H1 (cell line): ENCODE results near the gene APOL3. TPM values are rescaled to one million over a fixed set of nuclear protein-coding genes. Genes with fewer than 3 reads are reported as not detected.
"Not testable (repeated sequence)": the region's sequence is repeated elsewhere in the genome, so short reads cannot be mapped to it uniquely, and the experiment has no call there.

Source experiments
- CTCF ChIA-PET: fragments of 300-600 bp; sonication (Branson Sonifier 250); formaldehyde crosslinking; loops from one replicate; lab custom pipeline; 2021; ENCODE audit not compliant: partially characterized antibody; lab: Charles Lee
- POLR2A ChIA-PET: fragments of 300-600 bp; sonication (Branson Sonifier 250); formaldehyde crosslinking; loops from one replicate; lab custom pipeline; 2021; ENCODE audit warnings: inconsistent platforms; ENCODE audit not compliant: partially characterized antibody; lab: Charles Lee
- DNase-seq, 2 experiments: peaks; one replicate each; pipeline versions ENCODE4 v3.0.0 to v3.0.0-alpha.2; 2010 to 2022; ENCODE audit warnings: low spot score in 2 of 2, low read depth in 1 of 2, mixed read lengths in 1 of 2
- FAIRE-seq: peaks from 2 replicates; lab custom pipeline; 2011; peaks lifted over from hg19 to GRCh38; lab: Jason Lieb, UNC
- H2AFZ ChIP-seq: 2 replicates; pipeline ENCODE4 v1.8.1; 2012; ENCODE audit warnings: low read length, inconsistent platforms
- H2AK5ac ChIP-seq: 2 replicates; pipeline ENCODE4 v1.6.1; 2013; ENCODE audit warnings: low read depth, low read length
- H2BK120ac ChIP-seq: replicated peaks from 2 replicates; pipeline ENCODE3; 2013; ENCODE audit warnings: low read depth, low read length, inconsistent platforms
- H2BK12ac ChIP-seq: 2 replicates; pipeline ENCODE4 v1.6.1; 2013; ENCODE audit warnings: low read depth, low read length
- H2BK15ac ChIP-seq: 2 replicates; pipeline ENCODE4 v1.6.1; 2013; ENCODE audit warnings: low read length
- H2BK20ac ChIP-seq: 2 replicates; pipeline ENCODE4 v1.6.1; 2013; ENCODE audit warnings: low read length
- H2BK5ac ChIP-seq: 2 replicates; pipeline ENCODE4 v1.6.1; 2013; ENCODE audit warnings: low read depth, low read length
- H3K14ac ChIP-seq: 2 replicates; pipeline ENCODE4 v1.6.1; 2013; ENCODE audit warnings: inconsistent platforms; ENCODE audit not compliant: insufficient read length
- H3K18ac ChIP-seq: 2 replicates; pipeline ENCODE4 v1.6.1; 2013; ENCODE audit warnings: low read length; ENCODE audit errors: extremely low read depth
- H3K23ac ChIP-seq: 2 replicates; pipeline ENCODE4 v1.6.1; 2013; ENCODE audit warnings: inconsistent platforms; ENCODE audit not compliant: insufficient read length
- H3K23me2 ChIP-seq: 2 replicates; pipeline ENCODE4 v1.6.1; 2013; ENCODE audit warnings: low read depth, low read length
- H3K27ac ChIP-seq: 2 replicates; pipeline ENCODE4 v1.6.1; 2011; ENCODE audit warnings: low read depth, low read length, inconsistent platforms
- H3K27me3 ChIP-seq, 4 experiments: replicated peaks in 1 of 4; 1 replicate in 1 of 4; 2 replicates in 3 of 4; pipeline versions ENCODE4 v1.6.1 to v1.8.1; 2011 to 2013; ENCODE audit warnings: low read length in 3 of 4, mild to moderate bottlenecking in 3 of 4, inconsistent platforms in 2 of 4, mixed read lengths in 2 of 4, moderate library complexity in 1 of 4; ENCODE audit not compliant: control insufficient read depth in 3 of 4, insufficient read depth in 3 of 4; ENCODE audit errors: extremely low read depth in 1 of 4
- H3K36me3 ChIP-seq, 4 experiments: 2 replicates each; pipeline versions ENCODE4 v1.6.1 to v1.8.1; 2011 to 2013; ENCODE audit warnings: mild to moderate bottlenecking in 4 of 4, low read length in 3 of 4, moderate library complexity in 2 of 4, control low read depth in 1 of 4, inconsistent platforms in 1 of 4; ENCODE audit not compliant: insufficient read depth in 4 of 4, control insufficient read depth in 2 of 4
- H3K4ac ChIP-seq: replicated peaks from 2 replicates; pipeline ENCODE3; 2013; ENCODE audit warnings: low read length, low read depth, mixed read lengths, inconsistent platforms; ENCODE audit not compliant: insufficient read length
- H3K4me1 ChIP-seq, 4 experiments: replicated peaks in 1 of 4; 1 replicate in 1 of 4; 2 replicates in 3 of 4; pipeline versions ENCODE4 v1.6.1 to v1.8.1; 2011 to 2013; ENCODE audit warnings: low read length in 3 of 4, inconsistent platforms in 2 of 4, mixed read lengths in 1 of 4; ENCODE audit not compliant: insufficient read depth in 4 of 4, control insufficient read depth in 3 of 4
- H3K4me2 ChIP-seq, 2 experiments: 2 replicates each; pipeline versions ENCODE4 v1.6.1 to v1.8.1; 2011 to 2013; ENCODE audit warnings: low read depth in 2 of 2, low read length in 2 of 2, control low read depth in 1 of 2, inconsistent platforms in 1 of 2, mild to moderate bottlenecking in 1 of 2; ENCODE audit not compliant: insufficient read depth in 1 of 2
- H3K4me3 ChIP-seq, 4 experiments: fragments of 200-600, 300-600 bp in 1 of 4; sonication (generic), shearing (Covaris generic), sonication (Bioruptor Twin) in 1 of 4; 2 replicates each; pipeline versions ENCODE4 v1.5.1 to v1.8.1; 2011 to 2016; ENCODE audit warnings: low read length in 4 of 4, low read depth in 3 of 4, control low read depth in 2 of 4, inconsistent platforms in 2 of 4, mild to moderate bottlenecking in 2 of 4, mixed read lengths in 1 of 4, moderate library complexity in 1 of 4; ENCODE audit not compliant: insufficient read depth in 2 of 4; ENCODE audit errors: extremely low read depth in 1 of 4
- H3K56ac ChIP-seq: replicated peaks from 2 replicates; pipeline ENCODE3; 2013; ENCODE audit warnings: low read depth, mild to moderate bottlenecking, mixed read lengths, low read length, inconsistent platforms; ENCODE audit not compliant: insufficient read length
- H3K79me1 ChIP-seq: 2 replicates; pipeline ENCODE4 v1.6.1; 2013; ENCODE audit warnings: low read depth, low read length, control low read depth
- H3K79me2 ChIP-seq, 2 experiments: 2 replicates each; pipeline versions ENCODE4 v1.6.1 to v1.8.1; 2012 to 2013; ENCODE audit warnings: low read length in 2 of 2, mild to moderate bottlenecking in 2 of 2, inconsistent platforms in 1 of 2; ENCODE audit not compliant: insufficient read depth in 2 of 2, control insufficient read depth in 1 of 2
- H3K9ac ChIP-seq, 4 experiments: replicated peaks in 1 of 4; 1 replicate in 1 of 4; 2 replicates in 3 of 4; pipeline versions ENCODE4 v1.6.1 to v1.8.1; 2011 to 2013; ENCODE audit warnings: low read depth in 3 of 4, low read length in 3 of 4, control low read depth in 2 of 4, mild to moderate bottlenecking in 2 of 4, moderate library complexity in 2 of 4, inconsistent platforms in 1 of 4; ENCODE audit errors: extremely low read depth in 1 of 4
- H3K9me3 ChIP-seq, 2 experiments: 2 replicates each; pipeline versions ENCODE4 v1.6.1 to v1.8.1; 2012 to 2013; ENCODE audit warnings: mild to moderate bottlenecking in 2 of 2, moderate library complexity in 2 of 2, control low read depth in 1 of 2, inconsistent platforms in 1 of 2, low read depth in 1 of 2, low read length in 1 of 2, mixed read lengths in 1 of 2; ENCODE audit not compliant: insufficient read depth in 2 of 2
- H4K20me1 ChIP-seq, 2 experiments: replicated peaks in 1 of 2; 2 replicates each; pipeline versions ENCODE3 to v1.8.1; 2011 to 2013; ENCODE audit warnings: inconsistent platforms in 2 of 2, low read length in 2 of 2, mild to moderate bottlenecking in 1 of 2; ENCODE audit not compliant: insufficient read depth in 2 of 2, control insufficient read depth in 1 of 2
- H4K5ac ChIP-seq: 2 replicates; pipeline ENCODE4 v1.6.1; 2013; ENCODE audit warnings: low read length, low read depth, mixed read lengths, inconsistent platforms; ENCODE audit not compliant: insufficient read length
- H4K8ac ChIP-seq: 2 replicates; pipeline ENCODE4 v1.8.0; 2013; ENCODE audit warnings: mild to moderate bottlenecking, moderate library complexity, low read length, inconsistent platforms; ENCODE audit not compliant: insufficient read depth; ENCODE audit errors: extremely low read depth
- H4K91ac ChIP-seq: replicated peaks from 2 replicates; pipeline ENCODE3; 2013; ENCODE audit warnings: low read length, mixed read lengths, inconsistent platforms; ENCODE audit not compliant: insufficient read length
- EP300 ChIP-seq, 2 experiments: IDR thresholded peaks; 1 replicate in 1 of 2; 2 replicates in 1 of 2; pipeline ENCODE4 v1.6.1; 2011 to 2012; ENCODE audit warnings: low read depth in 2 of 2, low read length in 2 of 2, mild to moderate bottlenecking in 2 of 2, borderline replicate concordance in 1 of 2, inconsistent platforms in 1 of 2, moderate library complexity in 1 of 2
- EZH2 ChIP-seq: fragments of 200-600 bp; sonication (generic); IDR thresholded peaks from 2 replicates; pipeline ENCODE4 v1.7.1; 2012; ENCODE audit warnings: low read depth, mild to moderate bottlenecking, moderate library complexity, low read length, inconsistent platforms; ENCODE audit not compliant: severe bottlenecking
- RAD21 ChIP-seq, 2 experiments: IDR thresholded peaks in 1 of 2; conservative IDR thresholded peaks in 1 of 2; 2 replicates each; pipeline ENCODE4 v1.6.1; 2011; ENCODE audit warnings: low read depth in 2 of 2, low read length in 2 of 2, improper control_type of control experiment in 1 of 2, inconsistent platforms in 1 of 2, mild to moderate bottlenecking in 1 of 2, moderate library complexity in 1 of 2
- SIX5 ChIP-seq: IDR thresholded peaks from 2 replicates; pipeline ENCODE4 v1.6.1; 2011; ENCODE audit warnings: mild to moderate bottlenecking, low read depth, low read length
- WGBS, 2 experiments: shearing (Covaris generic) in 1 of 2; methylation state at CpG; one replicate each; pipeline versions ENCODE4 v1.1.6 to v1.1.7; 2013 to 2015; ENCODE audit warnings: low lambda C conversion rate in 2 of 2, mixed read lengths in 2 of 2, inconsistent platforms in 1 of 2, low coverage in 1 of 2, missing lambda C conversion rate in 1 of 2; ENCODE audit not compliant: insufficient replicate concordance in 2 of 2, insufficient coverage in 1 of 2, insufficient read length in 1 of 2; ENCODE audit errors: extremely low coverage in 1 of 2, missing lambda C conversion rate in 1 of 2; 5-methylcytosine and 5-hydroxymethylcytosine counted together
- polyA plus RNA-seq, 7 experiments: library from polyadenylated mRNA; depleted of rRNA in 3 of 7; stranded (reverse) in 5 of 7; unstranded in 2 of 7; fragments of >200 nt in 5 of 7; fragments of 200-250 nt in 2 of 7; gene quantifications; 1 replicate in 5 of 7; 2 replicates in 1 of 7; 4 replicates in 1 of 7; pipeline versions ENCODE4 v1.2.1 to v1.2.3, GENCODE V29; 2011 to 2013; ENCODE audit warnings: missing spikeins in 2 of 7, mixed read lengths in 2 of 7
- total RNA-seq: library from RNA; stranded (reverse); fragmentation: NEBNext Ultra II Directional; extraction: Animal tissue kit (Norgen Biotek cat#: 25700); gene quantifications from 2 replicates; pipeline ENCODE4 v1.2.1, GENCODE V29; 2021

The APOL3 gene
- total and polyA plus RNA-seq, 2 of the 8 experiments (the other 6 are each of a cell fraction or from before 2014, with no cell fraction given): 0.12 TPM; not detected in 1

DNA sequence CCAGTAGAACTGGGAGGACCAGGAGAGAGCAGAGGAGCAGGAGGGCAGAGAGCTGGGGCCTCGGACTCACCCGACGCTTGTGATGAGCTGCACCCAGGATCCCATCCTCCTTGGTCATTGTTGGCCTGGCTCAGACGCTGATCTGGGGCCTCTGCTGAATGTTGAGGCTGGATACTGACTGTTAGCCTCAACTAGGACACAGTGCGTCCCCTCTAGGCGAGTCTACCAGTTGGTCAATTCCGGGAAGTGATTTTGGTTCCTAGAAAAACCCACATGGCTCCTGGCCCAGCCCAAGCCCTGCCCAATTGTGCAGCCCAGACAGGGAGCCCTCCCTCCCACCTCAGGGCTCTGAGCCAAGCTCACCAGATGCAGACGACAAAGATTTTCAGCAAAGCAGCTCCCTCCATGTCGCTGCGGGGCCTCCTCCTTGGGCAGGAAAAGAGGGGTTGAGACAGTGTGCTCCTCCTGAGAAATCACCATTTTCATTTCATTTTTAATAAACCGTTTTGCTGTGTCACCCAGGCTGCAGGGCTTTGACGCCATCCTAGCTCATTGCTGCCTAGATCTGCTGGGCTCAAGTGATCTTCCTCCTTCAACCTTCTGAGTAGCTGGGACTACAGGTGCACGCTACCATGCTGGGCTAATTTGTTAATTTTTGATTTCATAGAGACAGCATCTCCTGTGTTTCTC lies 41.2 kb upstream of the APOL3 start, which contains the start of gene APOL4 (continued):
- TF ChIP-seq EZH2: no peak
- no peak for TF ChIP-seq SIX5
- no peak for TF ChIP-seq RAD21 (IDR thresholded peaks at IDR 0.05 in 1 of 2, conservative IDR thresholded peaks at IDR 0.05 in 1 of 2; ENCODE audit: low read depth in 2 of 2, low read length in 2 of 2)
- no peak for TF ChIP-seq EP300 (IDR thresholded peaks at IDR 0.05; ENCODE audit: borderline replicate concordance in 1 of 2, low read depth in 2 of 2, low read length in 2 of 2)

GRCh38 chr22:36201025-36201424 lies 40.5 kb upstream of the APOL3 start:
- H2BK120ac ChIP-seq, H3K4me2 ChIP-seq, H3K9ac ChIP-seq, H4K20me1 ChIP-seq, H3K27me3 ChIP-seq, H3K79me2 ChIP-seq, H4K8ac ChIP-seq, H4K5ac ChIP-seq, H2BK5ac ChIP-seq, H3K9me3 ChIP-seq, H3K56ac ChIP-seq, H2AK5ac ChIP-seq, H3K14ac ChIP-seq, H3K27ac ChIP-seq, H2BK20ac ChIP-seq, H3K36me3 ChIP-seq, H2BK15ac ChIP-seq, POLR2A ChIA-PET, H3K4ac ChIP-seq, H4K91ac ChIP-seq, H2BK12ac ChIP-seq, FAIRE-seq, H2AFZ ChIP-seq, H3K18ac ChIP-seq, H3K23me2 ChIP-seq, H3K23ac ChIP-seq, H3K79me1 ChIP-seq, H3K4me3 ChIP-seq, DNase-seq: not testable (repeated sequence)
- H3K4me1 ChIP-seq: peaks cover 0 to 11% (median 9%) of the 10 kb centered on the region in 4 experiments; a peak in 6 of 7 replicates
- 67% methylated on average over 1 of the region's 5 CpGs; no CpG with 5 or more reads in 1 of the 2 experiments for WGBS, 2 experiments
- CTCF ChIA-PET: interaction anchor here (3.0 to 3.1 kb wide), 2 partner anchors 20 to 39 kb away, joined by 12 to 13 read pairs; partner anchors contain the start of gene APOL2
